CD8-positive, alpha-beta memory T cell (primary cell): ENCODE results near the gene FIG4. TPM values are rescaled to one million over a fixed set of nuclear protein-coding genes. Genes with fewer than 3 reads are reported as not detected.

ENCODE experiments used
- CTCF ChIA-PET: fragments of 350-600 bp; sonication (Branson Sonifier 250); formaldehyde crosslinking; loops from one replicate; lab custom pipeline; 2021; ENCODE audit warnings: antibody characterized with exemption; lab: Charles Lee
- POLR2A ChIA-PET: fragments of 350-600 bp; sonication (Branson Sonifier 250); formaldehyde crosslinking; loops from one replicate; lab custom pipeline; 2021; ENCODE audit warnings: antibody characterized with exemption; lab: Charles Lee
- DNase-seq, 5 donors: peaks; one replicate each; pipeline versions ENCODE4 v3.0.0 to v3.0.0-alpha.2; 2020 to 2022; ENCODE audit warnings: mixed read lengths in 1 of 5
- H3K27ac ChIP-seq: one replicate; pipeline ENCODE4 v1.7.0; 2013; ENCODE audit warnings: low read depth, mild to moderate bottlenecking, low read length, moderate library complexity
- H3K27me3 ChIP-seq: 2 replicates; pipeline ENCODE4 v1.7.0; 2013; ENCODE audit warnings: low read length, mild to moderate bottlenecking; ENCODE audit not compliant: insufficient read depth, poor library complexity, severe bottlenecking
- H3K36me3 ChIP-seq: 2 replicates; pipeline ENCODE4 v1.7.0; 2013; ENCODE audit warnings: mild to moderate bottlenecking, low read length, moderate library complexity; ENCODE audit not compliant: insufficient read depth
- H3K4me1 ChIP-seq: 2 replicates; pipeline ENCODE4 v1.7.0; 2013; ENCODE audit warnings: mild to moderate bottlenecking, low read length, moderate library complexity; ENCODE audit not compliant: insufficient read depth
- H3K4me3 ChIP-seq: 2 replicates; pipeline ENCODE4 v1.7.0; 2013; ENCODE audit warnings: mild to moderate bottlenecking, low read length
- H3K9me3 ChIP-seq: 2 replicates; pipeline ENCODE4 v1.7.0; 2013; ENCODE audit warnings: mild to moderate bottlenecking, low read length
- H3K27ac Mint-ChIP-seq, 8 donors: one replicate each; pipeline ENCODE4 v1.8.0; 2020 to 2021; ENCODE audit warnings: mixed read lengths in 8 of 8, mild to moderate bottlenecking in 6 of 8, inconsistent platforms in 3 of 8, moderate library complexity in 3 of 8
- H3K27me3 Mint-ChIP-seq, 2 donors: one replicate each; pipeline ENCODE4 v1.8.0; 2020 to 2021; ENCODE audit warnings: mixed read lengths in 2 of 2, mild to moderate bottlenecking in 1 of 2, moderate library complexity in 1 of 2
- H3K36me3 Mint-ChIP-seq, 3 donors: one replicate each; pipeline ENCODE4 v1.8.0; 2020 to 2021; ENCODE audit warnings: mixed read lengths in 3 of 3, inconsistent platforms in 1 of 3, mild to moderate bottlenecking in 1 of 3
- H3K4me1 Mint-ChIP-seq, 3 donors: one replicate each; pipeline ENCODE4 v1.8.0; 2020 to 2021; ENCODE audit warnings: mixed read lengths in 3 of 3, inconsistent platforms in 1 of 3, mild to moderate bottlenecking in 1 of 3
- H3K4me3 Mint-ChIP-seq, 7 donors: one replicate each; pipeline ENCODE4 v1.8.0; 2020 to 2021; ENCODE audit warnings: mixed read lengths in 7 of 7, mild to moderate bottlenecking in 6 of 7, moderate library complexity in 4 of 7, inconsistent platforms in 2 of 7
- H3K9me3 Mint-ChIP-seq, 5 donors: one replicate each; pipeline ENCODE4 v1.8.0; 2020 to 2022; ENCODE audit warnings: mixed read lengths in 5 of 5, mild to moderate bottlenecking in 3 of 5, moderate library complexity in 2 of 5, inconsistent platforms in 1 of 5
- polyA plus RNA-seq: library from polyadenylated mRNA; unstranded; fragments of 300-500 nt; fragmentation: Illumina TruSeq; gene quantifications from one replicate; pipeline ENCODE4 v1.2.3, GENCODE V29; 2021
- total RNA-seq, 2 experiments: library from RNA; stranded (reverse); gene quantifications; one replicate each; pipeline ENCODE4 v1.2.3, GENCODE V29; 2021

The FIG4 gene
- total and polyA plus RNA-seq, 3 experiments from 2014 or later, result 11.2 to 16.4 (median 13.2) TPM

DNA sequence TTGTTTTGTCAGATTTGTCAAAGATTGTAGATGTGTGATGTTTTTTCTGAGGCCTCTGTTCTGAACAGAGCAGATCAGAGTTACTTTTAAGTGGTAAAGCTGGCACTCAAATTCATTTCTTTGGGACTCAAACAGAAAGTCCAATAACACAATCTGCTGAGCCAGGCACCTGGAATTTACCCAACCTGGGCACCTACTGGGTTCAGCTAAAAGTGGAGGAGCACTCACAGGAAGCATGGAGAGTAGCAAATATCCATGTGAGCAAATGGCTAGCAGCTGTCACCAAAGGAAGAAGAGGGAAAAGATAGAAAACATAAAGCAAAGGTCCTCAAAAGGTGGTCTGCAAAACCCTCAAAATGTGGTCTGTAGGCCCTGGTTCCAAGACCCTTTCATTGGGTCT lies 116.8 kb downstream of the FIG4 start:
- POLR2A ChIA-PET, result no interaction called here
- Mint-ChIP-seq H3K27ac (no peak overlapping the region), H3K27me3 (no peaks in the 10 kb centered on the region), H3K9me3 (peaks cover 0 to 2% (median 0%) of the 10 kb centered on the region in 5 donors), H3K4me1 (no peaks in the 10 kb centered on the region), H3K36me3 (peaks cover 18 to 26% (median 26%) of the 10 kb centered on the region in 3 donors), H3K4me3 (no peak overlapping the region)
- H3K9me3 ChIP-seq, result no peaks in the 10 kb centered on the region
- H3K4me1 ChIP-seq, result no peaks in the 10 kb centered on the region
- H3K36me3 ChIP-seq, result no peaks in the 10 kb centered on the region
- H3K27me3 ChIP-seq, result no peaks in the 10 kb centered on the region
- H3K4me3 ChIP-seq, result no peak overlapping the region
- no peak for DNase-seq
- no peak overlapping the region for H3K27ac ChIP-seq
- CTCF ChIA-PET, result no interaction called here

DNA sequence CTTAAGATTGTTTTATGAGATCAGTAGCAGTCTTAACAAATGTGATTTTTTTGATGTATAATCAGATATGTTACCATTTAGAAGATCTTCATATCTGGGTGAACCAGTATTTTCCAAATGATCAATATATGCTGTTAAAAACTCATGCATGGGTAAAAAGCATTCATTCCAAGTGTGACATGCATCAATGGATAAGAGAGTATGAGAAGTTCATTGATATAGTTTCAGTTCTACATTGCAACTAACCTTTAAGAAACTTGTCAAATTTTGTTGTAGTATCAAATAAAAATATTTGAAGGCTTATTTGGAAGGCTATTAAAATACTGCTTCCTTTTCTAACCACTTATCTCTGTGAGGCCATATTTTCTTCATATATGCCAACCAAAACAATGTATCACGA lies 117.7 kb downstream of the FIG4 start:
- DNase-seq, result no peak

DNA sequence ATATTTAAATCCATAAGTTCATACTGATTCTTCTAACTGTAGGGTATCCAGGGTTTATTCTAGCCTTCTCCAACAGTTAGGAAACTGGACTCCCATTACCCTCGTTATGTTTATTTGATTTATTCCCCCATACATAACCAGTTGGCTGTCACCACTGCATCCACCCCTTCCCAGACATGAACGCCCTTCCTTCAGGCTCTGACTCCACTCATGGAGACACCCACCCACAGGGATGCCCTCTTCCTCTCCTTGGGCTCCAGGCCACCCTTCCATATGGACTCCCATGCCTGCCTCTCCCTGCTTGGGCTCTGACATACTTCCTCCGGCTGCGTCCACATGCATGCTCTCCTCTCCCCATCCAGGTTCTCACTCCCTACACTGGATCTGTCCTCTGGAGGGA lies 124.0 kb downstream of the FIG4 start:
- CTCF ChIA-PET, result no interaction called here
- no peak for DNase-seq
- no peaks in the 10 kb centered on the region for H3K4me1 Mint-ChIP-seq
- Histone ChIP-seq H3K27me3 (no peaks in the 10 kb centered on the region), H3K36me3 (no peaks in the 10 kb centered on the region), H3K4me1 (no peaks in the 10 kb centered on the region), H3K4me3 (no peak overlapping the region), H3K9me3 (no peaks in the 10 kb centered on the region), H3K27ac (no peak overlapping the region)
- peaks cover 9 to 31% (median 21%) of the 10 kb centered on the region in 3 donors for H3K36me3 Mint-ChIP-seq
- POLR2A ChIA-PET, result no interaction called here
- H3K4me3 Mint-ChIP-seq, result no peak overlapping the region
- H3K9me3 Mint-ChIP-seq, result no peaks in the 10 kb centered on the region
- no peaks in the 10 kb centered on the region for H3K27me3 Mint-ChIP-seq
- H3K27ac Mint-ChIP-seq, result no peak overlapping the region

More for the DNA sequence above, 117.7 kb downstream of the FIG4 start:
- H3K4me3 Mint-ChIP-seq, result no peak overlapping the region
- no peak overlapping the region for H3K27ac ChIP-seq
- peaks cover 0 to 2% (median 0%) of the 10 kb centered on the region in 5 donors for H3K9me3 Mint-ChIP-seq
- H3K4me1 Mint-ChIP-seq, result no peaks in the 10 kb centered on the region
- peaks cover 20 to 32% (median 27%) of the 10 kb centered on the region in 3 donors for H3K36me3 Mint-ChIP-seq
- no peak overlapping the region for H3K4me3 ChIP-seq
- H3K27me3 ChIP-seq, result no peaks in the 10 kb centered on the region
- no peaks in the 10 kb centered on the region for H3K36me3 ChIP-seq
- no peaks in the 10 kb centered on the region for H3K27me3 Mint-ChIP-seq
- no peaks in the 10 kb centered on the region for H3K9me3 ChIP-seq
- H3K27ac Mint-ChIP-seq, result no peak overlapping the region
- POLR2A ChIA-PET, result no interaction called here
- no peaks in the 10 kb centered on the region for H3K4me1 ChIP-seq
- CTCF ChIA-PET, result no interaction called here

DNA sequence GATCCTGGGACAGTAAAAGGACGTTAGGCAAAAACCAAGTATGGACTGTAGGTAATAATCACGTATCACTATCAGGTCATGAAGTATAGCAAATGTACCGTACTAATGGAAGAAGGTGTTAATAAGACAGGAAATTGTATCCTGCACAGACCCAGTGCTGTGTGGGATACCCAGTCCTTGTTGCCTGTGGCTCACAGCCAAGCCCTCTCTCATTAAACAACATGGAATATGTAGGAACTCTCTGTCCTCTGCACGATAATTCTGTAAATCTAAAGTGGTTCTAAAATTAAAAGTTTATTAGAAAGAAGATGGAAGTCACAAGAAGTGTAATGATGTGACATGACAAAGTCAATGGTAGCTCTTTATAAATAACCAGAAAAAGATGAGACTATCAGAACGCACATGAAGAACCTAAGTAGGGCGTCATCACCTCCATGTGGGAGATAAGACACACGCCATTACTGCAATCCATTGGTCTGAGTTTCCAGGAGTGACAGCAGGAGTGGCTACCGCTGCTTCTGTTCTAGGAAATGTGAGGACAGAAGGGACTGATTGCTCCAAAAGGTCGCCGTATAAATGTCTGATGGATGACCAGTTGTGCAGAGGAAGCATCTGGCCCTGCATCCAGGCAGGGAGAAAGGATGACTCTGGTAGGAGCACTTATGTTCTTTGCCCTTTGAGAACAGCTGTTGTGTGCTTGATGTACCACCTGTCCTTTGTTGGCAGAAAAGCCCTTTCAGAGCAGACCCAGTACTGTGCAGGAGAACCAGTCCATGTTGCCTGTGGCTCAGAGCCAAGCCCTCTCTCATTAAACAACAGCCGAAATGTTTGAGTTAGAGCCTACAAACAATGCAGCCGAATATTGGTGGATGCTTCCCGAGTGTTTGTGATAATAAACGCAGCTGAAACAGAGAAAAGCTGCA lies 125.6 kb downstream of the FIG4 start:
- POLR2A ChIA-PET, result no interaction called here
- no peak overlapping the region for H3K4me3 ChIP-seq
- no peak overlapping the region for H3K4me3 Mint-ChIP-seq

DNA sequence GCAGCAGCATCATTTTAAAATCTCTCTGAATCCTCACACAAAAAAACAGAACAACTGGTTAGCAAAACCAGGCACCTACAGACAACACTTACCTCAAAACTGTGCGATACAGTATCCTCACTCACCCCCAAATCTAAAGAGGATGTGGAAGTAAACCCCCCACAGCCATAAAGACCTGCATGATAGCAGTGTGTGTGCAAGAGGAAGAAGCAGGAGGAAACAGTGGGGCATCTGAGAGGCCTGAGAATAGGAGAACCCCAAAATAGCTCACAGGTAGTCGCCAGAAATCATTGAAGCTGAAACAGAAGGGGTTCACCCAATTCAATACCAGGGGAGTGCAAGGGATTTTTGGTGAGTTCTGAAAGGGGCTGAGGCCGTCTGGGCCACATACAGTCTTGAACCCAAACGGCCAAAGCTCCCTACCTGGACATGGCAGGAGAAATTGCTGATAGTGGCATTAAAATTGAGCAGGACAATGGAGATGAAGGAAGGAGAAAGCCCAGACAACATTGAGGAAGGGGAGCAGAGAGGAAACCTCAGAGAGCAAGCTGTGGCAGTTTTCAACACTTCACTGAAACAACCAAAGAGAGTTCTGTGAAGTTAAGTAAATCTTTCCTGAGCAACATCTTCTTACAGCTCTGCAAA lies 129.7 kb downstream of the FIG4 start:
- Histone ChIP-seq H3K27me3 (no peaks in the 10 kb centered on the region), H3K36me3 (no peaks in the 10 kb centered on the region), H3K4me1 (no peaks in the 10 kb centered on the region), H3K9me3 (no peaks in the 10 kb centered on the region), H3K4me3 (no peak overlapping the region), H3K27ac (no peak overlapping the region)
- Mint-ChIP-seq H3K9me3 (no peaks in the 10 kb centered on the region), H3K4me3 (no peak overlapping the region), H3K4me1 (no peaks in the 10 kb centered on the region), H3K27me3 (peaks cover 0 to 1% of the 10 kb centered on the region in 2 donors), H3K27ac (peak overlapping the region in 1 of 8 donors; percentile 26), H3K36me3 (peaks cover 18 to 39% (median 18%) of the 10 kb centered on the region in 3 donors)
- no peak for DNase-seq
- CTCF ChIA-PET, result no interaction called here
- POLR2A ChIA-PET, result no interaction called here

More for the DNA sequence above, 125.6 kb downstream of the FIG4 start:
- H3K36me3 ChIP-seq, result no peaks in the 10 kb centered on the region
- no peaks in the 10 kb centered on the region for H3K27me3 Mint-ChIP-seq
- no peaks in the 10 kb centered on the region for H3K27me3 ChIP-seq
- no peaks in the 10 kb centered on the region for H3K9me3 Mint-ChIP-seq
- peaks cover 9 to 30% (median 22%) of the 10 kb centered on the region in 3 donors for H3K36me3 Mint-ChIP-seq
- CTCF ChIA-PET, result no interaction called here
- no peaks in the 10 kb centered on the region for H3K4me1 Mint-ChIP-seq
- H3K4me1 ChIP-seq, result no peaks in the 10 kb centered on the region
- H3K9me3 ChIP-seq, result no peaks in the 10 kb centered on the region
- no peak overlapping the region for H3K27ac Mint-ChIP-seq
- H3K27ac ChIP-seq, result no peak overlapping the region
- DNase-seq, result no peak

DNA sequence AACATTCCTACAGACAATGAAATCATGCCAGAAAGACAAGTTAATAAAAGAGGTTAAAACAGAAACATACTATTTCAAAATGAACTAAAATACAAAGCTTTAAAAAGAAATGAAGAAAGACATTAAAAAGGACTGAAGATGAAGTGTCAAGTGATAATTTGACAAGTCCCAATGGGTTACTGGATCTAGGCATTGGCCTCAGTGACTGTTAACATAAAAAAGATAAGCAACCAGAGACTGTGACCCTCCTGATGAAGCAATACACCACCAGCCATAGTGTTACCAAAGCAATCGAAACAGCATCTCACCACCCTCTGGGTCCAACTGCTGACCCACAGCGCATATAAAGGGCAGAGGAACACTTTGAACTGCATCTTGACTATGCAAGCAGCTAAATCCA lies 130.3 kb downstream of the FIG4 start:
- Histone ChIP-seq H3K27me3 (no peaks in the 10 kb centered on the region), H3K36me3 (no peaks in the 10 kb centered on the region), H3K4me1 (no peaks in the 10 kb centered on the region), H3K4me3 (no peak overlapping the region), H3K9me3 (no peaks in the 10 kb centered on the region), H3K27ac (no peak overlapping the region)
- ChIA-PET CTCF (no interaction called here), POLR2A (no interaction called here)
- Mint-ChIP-seq H3K4me1 (no peaks in the 10 kb centered on the region), H3K9me3 (no peaks in the 10 kb centered on the region), H3K4me3 (no peak overlapping the region), H3K36me3 (peaks cover 22 to 43% (median 22%) of the 10 kb centered on the region in 3 donors), H3K27ac (peak overlapping the region in 1 of 8 donors; percentile 26), H3K27me3 (peaks cover 0 to 1% of the 10 kb centered on the region in 2 donors)
- DNase-seq, result no peak

DNA sequence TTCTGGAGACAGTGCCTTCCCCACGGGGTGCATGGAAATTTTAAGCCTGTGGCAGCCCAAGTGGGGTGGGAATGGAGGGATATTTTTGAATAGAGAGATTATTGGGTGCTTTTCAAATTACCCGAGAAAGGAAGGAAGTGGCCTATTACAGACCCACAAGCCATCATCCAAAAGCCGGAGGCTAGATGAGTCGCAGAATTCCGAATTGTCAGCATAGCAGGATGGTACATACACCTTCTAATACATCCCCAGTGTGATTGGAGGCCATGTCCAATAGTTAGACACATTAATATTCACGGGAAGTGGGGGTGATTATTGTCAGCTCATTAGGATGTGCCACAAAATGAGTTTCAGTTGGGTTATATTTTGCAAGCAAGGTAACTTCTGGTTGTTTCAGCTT lies 133.0 kb downstream of the FIG4 start:
- CTCF ChIA-PET, result no interaction called here
- peaks cover 0 to 2% (median 0%) of the 10 kb centered on the region in 5 donors for H3K9me3 Mint-ChIP-seq
- H3K27me3 ChIP-seq, result no peaks in the 10 kb centered on the region
- POLR2A ChIA-PET, result no interaction called here
- no peaks in the 10 kb centered on the region for H3K36me3 ChIP-seq
- peak overlapping the region in 1 of 8 donors; percentile 61 for H3K27ac Mint-ChIP-seq
- peaks cover 0 to 1% of the 10 kb centered on the region in 2 donors for H3K27me3 Mint-ChIP-seq
- H3K4me3 Mint-ChIP-seq, result no peak overlapping the region
- H3K27ac ChIP-seq, result no peak overlapping the region
- H3K4me3 ChIP-seq, result no peak overlapping the region
- no peaks in the 10 kb centered on the region for H3K4me1 Mint-ChIP-seq
- no peak for DNase-seq
- peaks cover 5% of the 10 kb centered on the region for H3K9me3 ChIP-seq
- H3K4me1 ChIP-seq, result no peaks in the 10 kb centered on the region
- H3K36me3 Mint-ChIP-seq, result peaks cover 34 to 54% (median 42%) of the 10 kb centered on the region in 3 donors

DNA sequence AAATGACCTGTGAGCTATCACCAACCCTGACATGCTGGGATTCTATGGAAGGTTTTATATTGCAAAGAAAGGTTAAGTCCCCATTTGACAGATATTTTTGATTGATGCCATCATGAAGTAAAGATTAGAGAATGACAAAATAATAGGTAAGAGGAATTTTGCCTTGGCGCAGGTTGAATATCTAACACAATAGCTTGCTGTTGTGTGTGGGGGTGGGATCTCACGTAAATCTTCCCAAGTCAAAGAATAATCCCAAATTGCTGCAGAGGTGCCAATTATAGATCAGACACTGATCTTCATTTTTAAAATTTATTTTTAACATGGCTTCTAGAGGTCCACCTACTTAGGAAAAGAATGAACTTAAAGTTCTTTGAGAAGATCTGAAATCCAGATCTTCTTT lies 135.5 kb downstream of the FIG4 start:
- H3K27ac Mint-ChIP-seq, result no peak overlapping the region
- Histone ChIP-seq H3K9me3 (peaks cover 5% of the 10 kb centered on the region), H3K27me3 (no peaks in the 10 kb centered on the region), H3K36me3 (no peaks in the 10 kb centered on the region), H3K4me3 (no peak overlapping the region), H3K4me1 (no peaks in the 10 kb centered on the region), H3K27ac (no peak overlapping the region)
- no peak for DNase-seq
- H3K4me1 Mint-ChIP-seq, result no peaks in the 10 kb centered on the region
- ChIA-PET POLR2A (no interaction called here), CTCF (no interaction called here)
- peaks cover 5 to 16% (median 9%) of the 10 kb centered on the region in 5 donors for H3K9me3 Mint-ChIP-seq
- peaks cover 0 to 1% of the 10 kb centered on the region in 2 donors for H3K27me3 Mint-ChIP-seq
- H3K4me3 Mint-ChIP-seq, result no peak overlapping the region
- H3K36me3 Mint-ChIP-seq, result peaks cover 41 to 62% (median 59%) of the 10 kb centered on the region in 3 donors
